ENCODE measurements around the gene ADD1.

Gene ADD1

GRCh38 chr4:2843263-2843940 lies at the start of gene ADD1:
ADD1 (plus strand) TSS chr4:2843844; CDS start chr4:2875916, 32,072 bp downstream.
- DNase-seq (ENCODE audit: low read depth in 2 of 2) = peak; percentile 89 to 92

DNA sequence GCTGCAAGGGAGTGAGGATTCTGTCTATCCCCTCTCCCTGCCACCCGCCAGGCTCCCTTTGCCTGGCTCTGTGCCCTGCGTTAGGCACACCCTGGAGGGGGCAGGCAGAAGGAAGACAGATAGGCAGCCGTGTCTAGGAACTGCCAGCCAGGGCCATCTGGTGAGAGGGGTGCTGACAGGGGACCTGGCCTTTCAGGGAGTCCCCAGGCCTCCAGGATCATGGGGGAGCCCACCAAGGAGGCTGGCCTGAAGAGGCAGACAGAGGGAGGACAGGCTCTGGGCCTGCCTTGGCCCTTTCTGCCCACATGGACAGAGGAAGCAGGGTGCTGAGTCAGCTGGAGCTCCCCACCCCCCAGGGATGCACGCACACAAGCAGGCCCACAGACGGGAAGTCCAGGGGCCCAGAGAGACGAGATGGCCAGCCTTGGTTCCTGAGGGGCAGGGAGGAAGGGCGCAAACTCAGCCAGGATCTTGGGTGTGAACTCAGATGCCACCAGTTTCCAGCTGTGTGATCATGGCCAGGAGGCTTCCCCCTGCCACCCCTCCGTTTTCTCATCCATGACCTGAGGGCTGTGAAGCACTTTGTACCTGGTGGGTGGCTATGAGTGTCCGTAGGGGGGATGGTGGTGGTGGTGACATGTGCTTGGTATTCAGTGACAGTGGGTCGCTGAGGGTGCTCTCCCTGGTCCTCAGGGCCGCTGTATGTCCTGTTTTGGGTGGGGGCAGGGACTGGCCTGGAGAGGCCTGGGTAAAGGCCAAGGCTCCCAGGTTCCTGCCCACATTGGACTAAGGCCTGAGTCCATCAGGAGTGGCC lies 49.0 kb upstream of the ADD1 start:
- DNase-seq (ENCODE audit: low read depth in 2 of 2) = no peak

- no peak for DNase-seq (ENCODE audit: low read depth in 2 of 2)
Measured at GRCh38 chr4:2795300-2795892, 48.2 kb upstream of the ADD1 start.

DNA sequence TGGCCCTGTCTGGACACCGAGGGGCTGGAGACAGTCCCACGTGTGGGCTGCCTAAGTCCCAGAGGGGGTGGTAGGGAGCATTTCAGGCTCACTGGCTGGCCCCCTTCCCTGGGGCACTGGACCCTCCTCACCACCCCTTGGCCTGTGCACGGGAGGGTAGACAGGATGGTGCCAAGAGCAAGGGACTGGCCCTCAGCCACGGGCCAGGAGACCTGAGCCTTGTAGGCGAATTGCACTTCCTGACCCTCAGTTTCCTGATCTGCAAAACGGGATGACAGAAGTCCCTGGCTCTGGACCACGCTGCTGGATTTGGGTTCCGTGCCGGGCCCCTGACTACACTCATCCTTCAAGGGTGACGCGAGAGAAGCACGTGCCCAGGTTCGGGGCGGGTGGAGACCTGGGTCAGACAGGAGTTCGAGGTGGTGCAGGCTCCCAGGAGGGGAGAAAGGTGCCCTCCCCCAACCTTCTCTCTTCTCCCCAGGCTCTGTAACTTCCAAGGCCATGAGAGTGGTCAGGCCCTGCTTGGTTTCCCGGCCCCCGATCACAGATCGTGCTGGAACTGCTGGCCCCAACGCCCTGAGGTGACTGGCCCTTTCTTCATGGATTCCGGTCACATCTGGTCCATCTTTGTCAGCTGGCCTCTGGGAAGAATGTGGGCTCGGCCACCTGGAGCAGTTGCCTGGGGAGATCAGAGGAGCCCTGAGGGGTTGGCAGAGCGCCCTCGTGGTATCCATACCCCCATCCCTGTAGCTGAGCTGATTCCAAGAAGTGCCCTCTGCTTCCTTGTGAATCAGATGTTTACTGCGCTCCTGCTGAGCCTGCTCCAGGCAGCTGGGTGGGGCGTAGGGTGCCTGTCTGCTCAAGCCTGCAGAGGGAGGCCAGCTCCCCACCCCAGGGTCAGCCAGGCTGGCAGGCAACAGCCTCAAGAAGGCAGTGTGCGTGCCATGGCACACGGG lies 47.5 kb upstream of the ADD1 start:
- no peak for DNase-seq (ENCODE audit: low read depth in 2 of 2)

- no peak for DNase-seq (ENCODE audit: low read depth in 2 of 2)
Measured at GRCh38 chr4:2796849-2797544, 46.6 kb upstream of the ADD1 start.

- peak in 1 of 2 donors; percentile 38 for DNase-seq (ENCODE audit: low read depth in 2 of 2)
Measured at GRCh38 chr4:2797545-2798305, 45.9 kb upstream of the ADD1 start.

DNA sequence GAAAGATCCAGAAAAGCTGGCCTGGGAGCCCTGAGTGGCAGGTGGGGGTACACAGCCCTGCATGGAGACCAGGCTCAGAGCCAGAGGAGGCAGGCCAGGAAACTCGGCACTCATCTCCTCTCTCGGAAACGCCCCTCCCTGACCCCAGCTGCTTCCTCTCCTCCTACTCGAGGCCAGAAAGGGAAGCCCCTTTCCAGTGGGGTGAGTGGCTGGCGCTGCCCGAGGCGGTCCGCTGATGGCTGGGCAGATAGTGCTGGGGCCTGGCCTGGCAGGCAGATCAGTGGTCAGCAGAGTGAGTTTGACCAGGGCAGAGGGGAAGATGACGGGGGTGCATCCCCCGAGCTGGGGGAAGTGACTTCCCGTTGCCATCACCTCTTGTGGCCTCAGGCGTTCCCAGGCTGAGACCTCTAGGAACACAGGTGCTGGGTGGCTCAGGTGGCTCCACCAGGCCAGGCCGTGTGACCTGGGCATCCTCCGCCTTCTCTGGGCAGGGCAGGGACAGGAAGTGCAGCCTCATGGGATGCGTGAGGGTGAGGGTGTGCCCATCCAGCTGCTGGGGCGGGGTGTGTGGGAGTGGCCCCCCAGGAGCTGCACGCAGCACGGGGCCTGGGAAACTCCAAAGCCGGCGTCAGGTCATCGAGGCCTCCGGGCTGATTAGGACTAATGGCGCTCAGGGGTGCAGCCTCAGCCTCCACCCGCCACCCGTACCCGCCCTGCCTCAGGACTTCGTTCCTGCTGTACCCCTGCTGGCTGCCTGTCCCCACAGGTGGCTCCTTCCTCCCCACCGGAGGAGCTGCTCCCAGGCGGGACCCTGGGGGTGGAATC lies 45.0 kb upstream of the ADD1 start:
- DNase-seq (ENCODE audit: low read depth in 2 of 2) = no peak

DNA sequence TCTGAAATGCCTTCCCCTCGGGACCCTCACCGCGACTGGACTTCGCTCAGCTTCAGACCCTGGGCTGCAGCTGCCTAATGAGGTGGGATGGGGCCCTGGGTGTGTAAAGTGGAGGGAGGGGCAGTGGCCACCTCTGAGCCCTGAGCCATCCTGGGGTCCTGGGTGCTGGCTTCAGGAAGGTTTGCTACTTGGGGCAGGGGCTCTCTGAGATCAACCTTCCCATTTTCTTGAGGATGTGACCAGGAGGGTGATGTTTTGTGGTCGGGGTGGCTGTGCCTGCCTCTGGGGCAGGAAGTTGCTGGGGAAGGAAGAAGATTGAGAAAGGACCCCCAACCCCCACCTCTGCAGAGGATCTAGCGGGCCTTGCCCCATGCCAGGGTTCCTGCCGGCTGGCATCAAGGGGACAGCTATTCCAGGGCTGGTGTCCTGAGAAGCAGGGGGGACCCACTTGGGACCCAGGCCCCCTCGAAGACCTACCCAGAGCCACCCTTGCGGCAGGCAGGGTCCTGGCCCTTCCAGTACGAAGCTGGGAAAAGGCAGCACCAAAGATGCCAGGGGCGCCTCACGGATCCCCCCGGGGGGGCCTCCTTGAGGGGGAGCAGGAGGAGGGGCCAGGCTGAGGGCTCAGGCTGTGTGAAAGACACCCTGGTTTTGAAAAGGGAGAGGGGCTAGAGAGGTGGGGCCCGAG lies 44.3 kb upstream of the ADD1 start:
- DNase-seq (ENCODE audit: low read depth in 2 of 2) = no peak

GRCh38 chr4:2799971-2800690 lies 43.5 kb upstream of the ADD1 start:
- DNase-seq (ENCODE audit: low read depth in 2 of 2) = no peak

GRCh38 chr4:2800691-2801596 lies 42.7 kb upstream of the ADD1 start:
- no peak for DNase-seq (ENCODE audit: low read depth in 2 of 2)

DNA sequence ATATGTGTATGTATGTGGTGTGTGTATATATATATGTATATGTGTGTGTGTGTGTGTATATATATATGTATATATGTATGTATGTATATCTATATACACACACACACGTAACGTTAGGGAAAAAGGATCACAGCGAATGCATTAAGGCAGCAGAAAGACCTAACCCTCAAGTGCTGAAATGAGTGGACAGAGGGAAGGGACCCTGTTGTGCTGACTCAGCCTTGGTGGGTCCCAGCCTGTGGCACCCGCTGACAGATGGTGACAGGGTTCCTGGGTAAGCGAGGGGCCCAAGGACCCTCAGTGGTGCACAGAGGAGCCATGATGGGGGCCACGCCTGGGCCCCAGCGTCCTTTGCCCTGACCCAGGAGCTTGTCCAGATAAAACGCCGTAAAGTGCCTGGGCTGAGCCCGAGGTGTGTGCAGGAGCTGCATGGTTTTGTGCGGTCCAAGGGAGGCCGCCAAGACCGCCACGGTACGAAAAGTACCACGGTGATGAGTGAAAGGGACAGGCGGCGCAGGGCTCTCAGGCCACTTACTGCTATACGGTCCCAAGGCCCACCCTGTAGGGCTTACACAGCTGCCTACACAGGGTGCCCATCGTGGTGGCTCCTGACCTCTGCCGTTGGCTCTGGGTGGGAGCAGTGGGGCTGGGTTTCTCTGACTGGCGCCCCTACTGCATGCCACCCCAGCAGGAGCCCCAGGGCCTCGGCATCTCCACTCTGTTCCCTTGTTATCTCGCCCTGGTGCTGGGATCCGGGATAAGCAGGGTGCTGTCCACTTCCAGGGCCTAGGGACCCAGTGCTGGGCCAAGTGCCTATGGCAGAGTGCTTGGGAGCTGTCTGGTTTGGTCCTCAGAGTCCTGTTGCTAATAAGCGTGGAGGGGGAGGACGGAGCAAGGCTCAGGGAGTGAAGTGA lies 40.8 kb upstream of the ADD1 start:
- DNase-seq (ENCODE audit: low read depth in 2 of 2) = no peak

- DNase-seq (ENCODE audit: low read depth in 2 of 2) = no peak
Measured at GRCh38 chr4:2803624-2804448, 39.8 kb upstream of the ADD1 start.

- no peak for DNase-seq (ENCODE audit: low read depth in 2 of 2)
Measured at GRCh38 chr4:2804449-2804972, 39.1 kb upstream of the ADD1 start.

- no peak for DNase-seq (ENCODE audit: low read depth in 2 of 2)
Measured at GRCh38 chr4:2804973-2805501, 38.6 kb upstream of the ADD1 start.
